ENCODE data around the gene SMOC2.

SMOC2 gene

GRCh38 chr6:168611691-168612090, 170.7 kb downstream of the SMOC2 start:
- H3K27ac ChIP-seq (ENCODE audit: low read depth, low read length), result no peak overlapping the region
- H3K9ac ChIP-seq (ENCODE audit: low read length), result no peak overlapping the region
- H3K36me3 ChIP-seq (ENCODE audit: insufficient read depth, low read length), result no peaks in the 10 kb centered on the region
- no peak overlapping the region for H3K4me3 ChIP-seq (ENCODE audit: low read depth in 1 of 2, low read length in 2 of 2)
- H3K9me3 ChIP-seq (ENCODE audit: low read length), result no peaks in the 10 kb centered on the region
- no peaks in the 10 kb centered on the region for H3K27me3 ChIP-seq (ENCODE audit: control insufficient read depth in 1 of 2, insufficient read depth in 2 of 2, low read length in 2 of 2)
- no peaks in the 10 kb centered on the region for H3K4me1 ChIP-seq (ENCODE audit: insufficient read depth, low read length)

- Histone ChIP-seq H3K9ac (ENCODE audit: low read length) (no peak overlapping the region), H3K9me3 (ENCODE audit: low read length) (no peaks in the 10 kb centered on the region), H3K4me1 (ENCODE audit: insufficient read depth, low read length) (no peaks in the 10 kb centered on the region), H3K27ac (ENCODE audit: low read depth, low read length) (no peak overlapping the region), H3K4me3 (ENCODE audit: low read depth in 1 of 2, low read length in 2 of 2) (no peak overlapping the region), H3K36me3 (ENCODE audit: insufficient read depth, low read length) (no peaks in the 10 kb centered on the region), H3K27me3 (ENCODE audit: control insufficient read depth in 1 of 2, insufficient read depth in 2 of 2, low read length in 2 of 2) (no peaks in the 10 kb centered on the region)
These were observed 171.6 kb downstream of the SMOC2 start for GRCh38 chr6:168612586-168612985.

- Histone ChIP-seq H3K27me3 (ENCODE audit: control insufficient read depth in 1 of 2, insufficient read depth in 2 of 2, low read length in 2 of 2) (no peaks in the 10 kb centered on the region), H3K9me3 (ENCODE audit: low read length) (no peaks in the 10 kb centered on the region), H3K27ac (ENCODE audit: low read depth, low read length) (no peak overlapping the region), H3K4me1 (ENCODE audit: insufficient read depth, low read length) (no peaks in the 10 kb centered on the region), H3K36me3 (ENCODE audit: insufficient read depth, low read length) (no peaks in the 10 kb centered on the region), H3K9ac (ENCODE audit: low read length) (no peak overlapping the region), H3K4me3 (ENCODE audit: low read depth in 1 of 2, low read length in 2 of 2) (no peak overlapping the region)
These were observed 174.9 kb downstream of the SMOC2 start for GRCh38 chr6:168615837-168616236.

GRCh38 chr6:168616816-168617765, 176.1 kb downstream of the SMOC2 start:
- no peaks in the 10 kb centered on the region for H3K36me3 ChIP-seq (ENCODE audit: insufficient read depth, low read length)
- H3K27ac ChIP-seq (ENCODE audit: low read depth, low read length), result no peak overlapping the region
- H3K9ac ChIP-seq (ENCODE audit: low read length), result no peak overlapping the region
- no peak overlapping the region for H3K4me3 ChIP-seq (ENCODE audit: low read depth in 1 of 2, low read length in 2 of 2)
- H3K4me1 ChIP-seq (ENCODE audit: insufficient read depth, low read length), result no peaks in the 10 kb centered on the region
- H3K27me3 ChIP-seq (ENCODE audit: control insufficient read depth in 1 of 2, insufficient read depth in 2 of 2, low read length in 2 of 2), result no peaks in the 10 kb centered on the region
- no peaks in the 10 kb centered on the region for H3K9me3 ChIP-seq (ENCODE audit: low read length)

- H3K36me3 ChIP-seq (ENCODE audit: insufficient read depth, low read length), result no peaks in the 10 kb centered on the region
- no peaks in the 10 kb centered on the region for H3K9me3 ChIP-seq (ENCODE audit: low read length)
- no peaks in the 10 kb centered on the region for H3K4me1 ChIP-seq (ENCODE audit: insufficient read depth, low read length)
- no peak overlapping the region for H3K9ac ChIP-seq (ENCODE audit: low read length)
- H3K4me3 ChIP-seq (ENCODE audit: low read depth in 1 of 2, low read length in 2 of 2), result no peak overlapping the region
- H3K27me3 ChIP-seq (ENCODE audit: control insufficient read depth in 1 of 2, insufficient read depth in 2 of 2, low read length in 2 of 2), result no peaks in the 10 kb centered on the region
- H3K27ac ChIP-seq (ENCODE audit: low read depth, low read length), result no peak overlapping the region
These were observed 177.7 kb downstream of the SMOC2 start for GRCh38 chr6:168618546-168619315.

- H3K4me1 ChIP-seq (ENCODE audit: insufficient read depth, low read length), result no peaks in the 10 kb centered on the region
- no peaks in the 10 kb centered on the region for H3K36me3 ChIP-seq (ENCODE audit: insufficient read depth, low read length)
- H3K9ac ChIP-seq (ENCODE audit: low read length), result no peak overlapping the region
- H3K9me3 ChIP-seq (ENCODE audit: low read length), result no peaks in the 10 kb centered on the region
- H3K27ac ChIP-seq (ENCODE audit: low read depth, low read length), result no peak overlapping the region
- H3K27me3 ChIP-seq (ENCODE audit: control insufficient read depth in 1 of 2, insufficient read depth in 2 of 2, low read length in 2 of 2), result no peaks in the 10 kb centered on the region
- no peak overlapping the region for H3K4me3 ChIP-seq (ENCODE audit: low read depth in 1 of 2, low read length in 2 of 2)
These were observed 178.8 kb downstream of the SMOC2 start for GRCh38 chr6:168619560-168620314.

- H3K9me3 ChIP-seq (ENCODE audit: low read length), result no peaks in the 10 kb centered on the region
- no peak overlapping the region for H3K4me3 ChIP-seq (ENCODE audit: low read depth in 1 of 2, low read length in 2 of 2)
- H3K27me3 ChIP-seq (ENCODE audit: control insufficient read depth in 1 of 2, insufficient read depth in 2 of 2, low read length in 2 of 2), result no peaks in the 10 kb centered on the region
- no peak overlapping the region for H3K9ac ChIP-seq (ENCODE audit: low read length)
- no peaks in the 10 kb centered on the region for H3K4me1 ChIP-seq (ENCODE audit: insufficient read depth, low read length)
- no peaks in the 10 kb centered on the region for H3K36me3 ChIP-seq (ENCODE audit: insufficient read depth, low read length)
- no peak overlapping the region for H3K27ac ChIP-seq (ENCODE audit: low read depth, low read length)
These were observed 179.6 kb downstream of the SMOC2 start for GRCh38 chr6:168620578-168620977.

- H3K27ac ChIP-seq (ENCODE audit: low read depth, low read length), result no peak overlapping the region
- no peaks in the 10 kb centered on the region for H3K27me3 ChIP-seq (ENCODE audit: control insufficient read depth in 1 of 2, insufficient read depth in 2 of 2, low read length in 2 of 2)
- no peaks in the 10 kb centered on the region for H3K9me3 ChIP-seq (ENCODE audit: low read length)
- H3K36me3 ChIP-seq (ENCODE audit: insufficient read depth, low read length), result no peaks in the 10 kb centered on the region
- no peak overlapping the region for H3K4me3 ChIP-seq (ENCODE audit: low read depth in 1 of 2, low read length in 2 of 2)
- no peak overlapping the region for H3K9ac ChIP-seq (ENCODE audit: low read length)
- H3K4me1 ChIP-seq (ENCODE audit: insufficient read depth, low read length), result peaks cover 14% of the 10 kb centered on the region
These were observed 182.8 kb downstream of the SMOC2 start for GRCh38 chr6:168623736-168624135.

- H3K27me3 ChIP-seq (ENCODE audit: control insufficient read depth in 1 of 2, insufficient read depth in 2 of 2, low read length in 2 of 2), result no peaks in the 10 kb centered on the region
- no peaks in the 10 kb centered on the region for H3K36me3 ChIP-seq (ENCODE audit: insufficient read depth, low read length)
- no peak overlapping the region for H3K4me3 ChIP-seq (ENCODE audit: low read depth in 1 of 2, low read length in 2 of 2)
- peaks cover 15% of the 10 kb centered on the region for H3K4me1 ChIP-seq (ENCODE audit: insufficient read depth, low read length)
- no peak overlapping the region for H3K9ac ChIP-seq (ENCODE audit: low read length)
- no peak overlapping the region for H3K27ac ChIP-seq (ENCODE audit: low read depth, low read length)
- H3K9me3 ChIP-seq (ENCODE audit: low read length), result no peaks in the 10 kb centered on the region
These were observed 183.6 kb downstream of the SMOC2 start for GRCh38 chr6:168624540-168624939.

- Histone ChIP-seq H3K4me1 (ENCODE audit: insufficient read depth, low read length) (peaks cover 15% of the 10 kb centered on the region), H3K27me3 (ENCODE audit: control insufficient read depth in 1 of 2, insufficient read depth in 2 of 2, low read length in 2 of 2) (no peaks in the 10 kb centered on the region), H3K4me3 (ENCODE audit: low read depth in 1 of 2, low read length in 2 of 2) (no peak overlapping the region), H3K9ac (ENCODE audit: low read length) (no peak overlapping the region), H3K27ac (ENCODE audit: low read depth, low read length) (no peak overlapping the region), H3K9me3 (ENCODE audit: low read length) (no peaks in the 10 kb centered on the region), H3K36me3 (ENCODE audit: insufficient read depth, low read length) (no peaks in the 10 kb centered on the region)
These were observed 184.0 kb downstream of the SMOC2 start for GRCh38 chr6:168624948-168625347.

GRCh38 chr6:168625602-168626001, 184.6 kb downstream of the SMOC2 start:
- Histone ChIP-seq H3K27me3 (ENCODE audit: control insufficient read depth in 1 of 2, insufficient read depth in 2 of 2, low read length in 2 of 2) (no peaks in the 10 kb centered on the region), H3K27ac (ENCODE audit: low read depth, low read length) (no peak overlapping the region), H3K4me3 (ENCODE audit: low read depth in 1 of 2, low read length in 2 of 2) (no peak overlapping the region), H3K9ac (ENCODE audit: low read length) (no peak overlapping the region), H3K4me1 (ENCODE audit: insufficient read depth, low read length) (peaks cover 15% of the 10 kb centered on the region), H3K36me3 (ENCODE audit: insufficient read depth, low read length) (no peaks in the 10 kb centered on the region), H3K9me3 (ENCODE audit: low read length) (no peaks in the 10 kb centered on the region)
